Thymus (tissue), 11 donors: ENCODE data around the gene GLS. TPM values are rescaled to one million over a fixed set of nuclear protein-coding genes. Genes with fewer than 3 reads are reported as not detected.

Source experiments
- DNase-seq, 9 donors: peaks; one replicate each; pipeline ENCODE4 v3.0.0-alpha.2; 2013; ENCODE audit warnings: low spot score in 9 of 9, low read depth in 6 of 9, missing footprints in 1 of 9
- H3K27ac ChIP-seq, 2 donors: one replicate each; pipeline ENCODE4 v1.5.1; 2013; ENCODE audit warnings: control low read depth in 1 of 2, low read depth in 1 of 2, low read length in 1 of 2, mild to moderate bottlenecking in 1 of 2, moderate library complexity in 1 of 2
- H3K27me3 ChIP-seq, 2 donors: one replicate each; pipeline ENCODE4 v1.5.1; 2013; ENCODE audit warnings: low read length in 1 of 2; ENCODE audit not compliant: control insufficient read depth in 2 of 2, insufficient read depth in 1 of 2
- H3K36me3 ChIP-seq, 2 donors: one replicate each; pipeline ENCODE4 v1.5.1; 2013; ENCODE audit warnings: low read length in 1 of 2, mild to moderate bottlenecking in 1 of 2, moderate library complexity in 1 of 2; ENCODE audit not compliant: control insufficient read depth in 2 of 2, insufficient read depth in 2 of 2
- H3K4me1 ChIP-seq, 2 donors: one replicate each; pipeline ENCODE4 v1.5.1; 2013; ENCODE audit warnings: low read length in 2 of 2; ENCODE audit not compliant: control insufficient read depth in 2 of 2, insufficient read depth in 2 of 2
- H3K4me3 ChIP-seq, 2 donors: one replicate each; pipeline ENCODE4 v1.5.1; 2013; ENCODE audit warnings: low read length in 2 of 2, control low read depth in 1 of 2, mild to moderate bottlenecking in 1 of 2
- H3K9me3 ChIP-seq, 2 donors: one replicate each; pipeline ENCODE4 v1.5.1; 2013; ENCODE audit warnings: low read length in 1 of 2, mild to moderate bottlenecking in 1 of 2; ENCODE audit not compliant: control insufficient read depth in 2 of 2, insufficient read depth in 1 of 2
- WGBS: extraction: QIAGEN DNeasy Blood & Tissue Kit; methylation state at CpG from one replicate; pipeline ENCODE4 v1.1.7; 2013; 5-methylcytosine and 5-hydroxymethylcytosine counted together
- polyA plus RNA-seq: library from polyadenylated mRNA; stranded (reverse); fragments of 200-250 nt; gene quantifications from one replicate; pipeline ENCODE4 v1.2.3, GENCODE V29; 2013
- total RNA-seq: library from RNA; stranded (reverse); fragments of 120-200 nt; gene quantifications from one replicate; pipeline ENCODE4 v1.2.4, GENCODE V29; 2013
- donor health status: healthy.

The GLS gene
- total and polyA plus RNA-seq, 2 donors: 70.8 to 130 TPM

DNA sequence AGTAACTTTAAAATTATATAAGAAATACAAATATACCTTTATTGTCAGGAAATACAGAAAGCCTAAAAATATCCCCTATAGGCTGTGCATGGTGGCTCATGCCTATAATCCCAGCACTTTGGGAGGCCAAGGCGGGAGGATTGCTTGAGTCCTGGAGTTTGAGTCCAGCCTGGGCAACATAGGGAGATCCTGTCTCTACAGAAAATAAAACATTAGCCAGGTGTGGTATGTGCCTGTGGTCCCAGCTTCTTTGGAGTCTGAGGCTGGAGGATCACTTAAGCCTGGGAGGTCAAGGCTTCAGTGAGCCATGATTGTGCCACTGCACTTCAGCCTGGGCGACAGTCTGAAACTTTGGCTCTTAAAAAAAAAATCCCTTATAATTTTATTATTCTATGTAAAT, 29.1 kb downstream of the GLS start:
- 98% methylated on average over 2 of the region's 2 CpGs for WGBS
- H3K36me3 ChIP-seq: peaks cover 3 to 39% of the 10 kb centered on the region in 2 donors
- no peaks in the 10 kb centered on the region for H3K4me1 ChIP-seq
- no peak overlapping the region for H3K4me3 ChIP-seq
- no peak for DNase-seq
- H3K27me3 ChIP-seq: no peaks in the 10 kb centered on the region
- no peak overlapping the region for H3K27ac ChIP-seq
- no peaks in the 10 kb centered on the region for H3K9me3 ChIP-seq

DNA sequence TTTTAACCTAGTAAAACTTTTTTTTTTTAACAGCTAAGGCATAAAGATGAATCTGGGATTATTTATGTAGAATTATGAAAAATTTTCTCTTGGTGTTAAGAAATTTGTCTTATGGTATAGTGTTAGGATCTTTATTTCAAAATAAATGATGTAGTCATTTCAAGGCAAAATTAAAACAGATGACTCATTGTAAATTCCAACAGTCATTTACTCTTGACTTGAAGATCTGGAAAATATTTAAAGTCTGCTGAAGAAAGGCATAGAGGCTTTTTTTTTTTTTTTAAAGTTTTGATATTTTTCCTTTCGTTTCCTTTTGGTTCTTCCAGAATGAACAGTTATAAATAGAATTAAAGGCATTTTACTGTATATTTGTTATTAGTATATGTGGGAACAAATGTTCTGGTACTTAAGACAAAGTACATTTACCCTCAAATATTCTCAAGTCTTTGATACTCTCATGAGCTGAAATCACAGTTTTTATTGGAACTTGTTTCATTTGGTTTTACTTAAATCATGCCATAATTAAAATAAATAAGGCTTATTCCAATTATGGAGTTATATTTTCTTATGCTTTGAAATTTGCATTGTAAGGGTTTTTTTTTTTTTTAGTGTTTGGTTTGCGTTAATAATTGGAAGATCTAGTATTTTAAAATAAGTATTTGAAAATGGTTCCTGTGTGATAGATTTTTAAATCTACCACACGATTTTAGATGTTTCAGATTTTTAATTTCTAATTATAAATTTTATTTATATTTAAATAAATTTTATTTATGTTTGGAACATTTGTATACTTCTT, 29.9 kb downstream of the GLS start:
- DNase-seq: no peak
- peaks cover 3 to 33% of the 10 kb centered on the region in 2 donors for H3K36me3 ChIP-seq
- no peak overlapping the region for H3K27ac ChIP-seq
- H3K27me3 ChIP-seq: no peaks in the 10 kb centered on the region
- H3K4me3 ChIP-seq: no peak overlapping the region
- no peaks in the 10 kb centered on the region for H3K9me3 ChIP-seq
- WGBS: 64% methylated on average over 3 of the region's 3 CpGs
- no peaks in the 10 kb centered on the region for H3K4me1 ChIP-seq

DNA sequence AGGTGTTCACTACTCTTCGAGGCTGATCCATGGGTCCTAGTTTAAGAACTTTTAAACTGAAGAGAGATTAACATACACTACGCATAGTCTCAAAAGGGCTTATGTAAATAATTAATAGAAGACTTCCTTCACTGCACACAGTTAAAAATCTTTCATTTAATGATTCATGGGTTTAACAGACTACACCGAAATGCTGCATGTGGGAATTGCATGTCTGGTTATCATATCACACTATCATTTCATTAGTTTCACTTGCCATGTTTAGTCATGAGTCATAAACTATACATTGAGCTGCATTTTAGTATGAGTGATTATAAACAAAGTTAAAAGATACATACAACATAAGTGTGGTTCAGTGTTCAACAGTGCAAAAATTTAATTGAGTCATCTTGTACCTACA, 31.2 kb downstream of the GLS start:
- no peak overlapping the region for H3K27ac ChIP-seq
- H3K36me3 ChIP-seq: peaks cover 3 to 39% of the 10 kb centered on the region in 2 donors
- H3K9me3 ChIP-seq: no peaks in the 10 kb centered on the region
- no peak for DNase-seq
- H3K27me3 ChIP-seq: no peaks in the 10 kb centered on the region
- no peak overlapping the region for H3K4me3 ChIP-seq
- H3K4me1 ChIP-seq: no peaks in the 10 kb centered on the region
- WGBS: 97% methylated on average over 3 of the region's 3 CpGs

DNA sequence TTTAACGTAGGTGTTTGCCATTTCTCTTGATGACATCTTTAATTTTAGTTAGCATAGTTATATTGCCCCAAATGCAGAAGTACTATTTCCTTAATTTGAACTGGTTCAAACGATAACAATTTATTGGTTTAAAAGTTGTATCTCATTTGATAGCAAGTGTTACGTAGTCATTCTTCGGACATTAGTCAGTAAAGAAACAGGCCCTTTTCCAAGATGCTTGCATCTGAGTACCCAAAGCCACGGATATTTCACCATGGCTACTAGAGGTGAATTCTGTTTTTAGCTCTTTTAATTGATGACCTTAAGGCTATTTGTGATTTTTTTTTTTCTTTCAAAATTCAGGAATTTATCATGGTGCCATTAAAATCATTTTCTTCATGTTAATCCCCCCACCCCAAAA, 32.1 kb downstream of the GLS start:
- Histone ChIP-seq H3K27ac (no peak overlapping the region), H3K4me3 (no peak overlapping the region), H3K36me3 (peaks cover 3 to 43% of the 10 kb centered on the region in 2 donors), H3K4me1 (no peaks in the 10 kb centered on the region), H3K9me3 (no peaks in the 10 kb centered on the region), H3K27me3 (no peaks in the 10 kb centered on the region)
- WGBS: 98% methylated on average over 5 of the region's 5 CpGs
- no peak for DNase-seq

GRCh38 chr2:190913725-190914124, 33.1 kb downstream of the GLS start:
- Histone ChIP-seq H3K4me3 (no peak overlapping the region), H3K27ac (no peak overlapping the region), H3K9me3 (no peaks in the 10 kb centered on the region), H3K4me1 (no peaks in the 10 kb centered on the region), H3K27me3 (no peaks in the 10 kb centered on the region), H3K36me3 (peaks cover 3 to 46% of the 10 kb centered on the region in 2 donors)
- no peak for DNase-seq

GRCh38 chr2:190916829-190917228, 36.2 kb downstream of the GLS start:
- Histone ChIP-seq H3K27me3 (no peaks in the 10 kb centered on the region), H3K4me3 (no peak overlapping the region), H3K27ac (no peak overlapping the region), H3K4me1 (no peaks in the 10 kb centered on the region), H3K9me3 (no peaks in the 10 kb centered on the region), H3K36me3 (peaks cover 0 to 39% of the 10 kb centered on the region in 2 donors)
- WGBS: 69% methylated on average over 3 of the region's 3 CpGs
- DNase-seq: peak in 3 of 9 donors; percentile 2 to 19 (median 6)

- H3K36me3 ChIP-seq: peaks cover 0 to 53% of the 10 kb centered on the region in 2 donors
- WGBS: 96% methylated on average over 3 of the region's 3 CpGs
Measured at GRCh38 chr2:190920085-190920484, 39.5 kb downstream of the GLS start.

GRCh38 chr2:190922376-190922775, 41.8 kb downstream of the GLS start:
- Histone ChIP-seq H3K27ac (no peak overlapping the region), H3K4me1 (no peaks in the 10 kb centered on the region), H3K36me3 (peaks cover 3 to 55% of the 10 kb centered on the region in 2 donors), H3K27me3 (no peaks in the 10 kb centered on the region), H3K4me3 (no peak overlapping the region), H3K9me3 (no peaks in the 10 kb centered on the region)
- no peak for DNase-seq
- WGBS: 95% methylated on average over 1 of the region's 1 CpG

More at GRCh38 chr2:190920085-190920484, 39.5 kb downstream of the GLS start:
- no peak for DNase-seq
- Histone ChIP-seq H3K4me1 (no peaks in the 10 kb centered on the region), H3K27me3 (no peaks in the 10 kb centered on the region), H3K27ac (no peak overlapping the region), H3K9me3 (no peaks in the 10 kb centered on the region), H3K4me3 (no peak overlapping the region)

DNA sequence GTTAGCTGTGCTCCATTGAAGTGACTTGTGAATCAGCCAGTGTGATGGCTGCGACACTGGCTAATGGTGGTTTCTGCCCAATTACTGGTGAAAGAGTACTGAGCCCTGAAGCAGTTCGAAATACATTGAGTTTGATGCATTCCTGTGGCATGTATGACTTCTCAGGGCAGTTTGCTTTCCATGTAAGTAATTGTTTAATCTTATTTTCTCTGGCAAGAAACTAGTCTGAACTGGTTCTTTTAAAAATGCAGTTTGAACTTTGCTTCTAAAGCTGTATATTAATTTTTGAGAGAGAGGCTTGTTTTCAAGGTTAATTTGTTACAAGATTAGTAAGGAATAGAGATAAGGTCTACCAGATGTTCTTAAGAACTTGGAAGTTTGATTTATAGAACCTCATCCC, 46.7 kb downstream of the GLS start:
- no peaks in the 10 kb centered on the region for H3K27me3 ChIP-seq
- peaks cover 8 to 69% of the 10 kb centered on the region in 2 donors for H3K36me3 ChIP-seq
- no peaks in the 10 kb centered on the region for H3K9me3 ChIP-seq
- peak overlapping the region in 1 of 2 donors; percentile 34 for H3K27ac ChIP-seq
- H3K4me3 ChIP-seq: no peak overlapping the region
- WGBS: over 99% methylated on average over 2 of the region's 2 CpGs
- no peak for DNase-seq
- H3K4me1 ChIP-seq: no peaks in the 10 kb centered on the region
